C4-2B (cell line): ENCODE data around the gene P2RY12.

Source experiments
- H3K27ac ChIP-seq: fragments of 450-650 bp; 2 replicates; pipeline ENCODE4 v1.5.1; 2017
- CTCF ChIP-seq: fragments of 450-650 bp; conservative IDR thresholded peaks from 2 replicates; pipeline ENCODE4 v1.5.1; 2017; ENCODE audit warnings: mild to moderate bottlenecking
- ZFX ChIP-seq: fragments of 450-650 bp; IDR thresholded peaks from 2 replicates; pipeline ENCODE4 v1.6.1; 2017

The P2RY12 gene

DNA sequence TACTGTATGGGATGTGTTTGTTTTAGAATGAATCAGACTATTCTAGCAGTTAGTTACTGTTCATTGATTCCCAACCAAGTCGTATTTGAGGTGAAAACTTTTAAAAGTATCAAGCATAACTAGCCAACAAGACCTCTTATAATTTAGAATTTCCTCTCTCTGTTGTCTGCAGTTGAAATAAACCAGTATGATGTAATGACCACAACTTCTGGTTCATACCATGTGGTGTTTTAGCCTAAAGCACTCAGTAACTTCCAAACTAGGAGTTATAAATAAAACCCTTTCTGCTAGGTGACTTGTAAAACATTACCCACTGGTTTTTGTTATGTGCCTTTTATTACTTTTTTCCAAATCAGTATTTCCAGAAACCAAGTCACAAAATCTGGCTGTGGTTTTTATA, 19.8 kb upstream of the P2RY12 start:
- TF ChIP-seq CTCF (no peak), ZFX (no peak)
- no peak overlapping the region for H3K27ac ChIP-seq

- H3K27ac ChIP-seq, result no peak overlapping the region
- TF ChIP-seq CTCF (no peak), ZFX (no peak)
These were observed 18.7 kb upstream of the P2RY12 start for GRCh38 chr3:151403246-151403645.

DNA sequence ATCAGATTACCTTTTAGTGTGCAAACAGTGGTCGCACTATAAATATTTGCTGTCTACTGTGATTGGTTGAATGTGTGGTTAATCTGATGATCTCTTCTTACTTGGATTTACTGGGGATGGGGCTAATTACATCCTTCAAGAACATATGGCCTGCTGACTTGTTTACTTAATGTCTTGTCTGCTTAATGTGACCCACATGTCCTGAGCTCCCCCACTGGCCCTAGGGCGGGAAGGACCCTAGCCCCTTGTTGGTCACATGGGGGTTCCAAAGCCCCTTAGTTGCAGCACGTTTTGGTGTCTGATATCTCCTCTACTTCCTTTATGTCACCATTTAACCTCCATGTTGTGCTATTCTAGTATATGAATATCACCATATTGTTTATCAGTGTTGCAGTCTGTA, 17.8 kb upstream of the P2RY12 start:
- no peak overlapping the region for H3K27ac ChIP-seq
- TF ChIP-seq ZFX (no peak), CTCF (no peak)

DNA sequence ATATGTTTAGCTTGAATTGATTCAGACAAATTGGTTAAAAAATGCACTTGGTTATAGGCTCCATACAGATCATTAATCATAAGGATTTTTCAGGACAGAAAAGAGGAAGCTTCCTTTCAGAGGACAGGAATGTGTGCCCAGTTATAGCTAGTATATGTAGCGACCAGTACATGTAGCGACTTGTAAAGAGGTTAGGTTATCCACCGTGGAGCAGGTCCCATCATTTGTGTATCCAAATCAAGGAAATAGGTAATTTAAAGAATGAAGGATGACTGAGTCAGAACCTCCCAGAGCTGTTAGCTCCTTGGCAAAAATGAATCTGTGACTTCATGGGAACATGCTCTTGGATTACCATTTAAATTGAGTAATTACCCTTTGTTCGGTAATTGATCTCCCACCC, 15.8 kb upstream of the P2RY12 start:
- TF ChIP-seq CTCF (no peak), ZFX (no peak)
- no peak overlapping the region for H3K27ac ChIP-seq

- no peak overlapping the region for H3K27ac ChIP-seq
- no peak for TF ChIP-seq CTCF
- no peak for TF ChIP-seq ZFX
These were observed 14.3 kb upstream of the P2RY12 start for GRCh38 chr3:151398895-151399294.

DNA sequence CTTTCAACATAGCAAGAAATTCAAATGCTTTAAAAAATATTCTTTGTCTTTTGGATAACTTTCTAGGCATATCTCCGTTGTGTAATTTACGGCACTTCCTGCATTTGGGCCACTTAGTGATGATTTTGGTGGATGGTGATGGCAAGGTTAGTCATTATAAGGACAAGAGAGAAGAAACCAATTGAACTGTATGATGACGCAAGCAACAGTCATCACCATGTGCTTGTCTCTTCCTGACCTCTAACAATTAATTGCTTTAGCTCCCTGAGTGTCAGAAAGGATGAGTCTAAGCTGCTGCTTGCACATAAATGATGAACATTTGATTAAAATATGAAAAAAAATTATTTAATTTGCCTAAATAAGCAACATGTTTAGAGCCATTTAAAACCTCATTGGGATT, 11.3 kb upstream of the P2RY12 start:
- H3K27ac ChIP-seq, result no peak overlapping the region
- TF ChIP-seq ZFX (no peak), CTCF (no peak)

- H3K27ac ChIP-seq, result no peak overlapping the region
- no peak for TF ChIP-seq CTCF
- no peak for TF ChIP-seq ZFX
These were observed 10.1 kb upstream of the P2RY12 start for GRCh38 chr3:151394611-151395010.
